ENCODE measurements around the gene GRB2.

- TF ChIP-seq CTCF (IDR thresholded peaks at IDR 0.05), result no peak
- no peak for TF ChIP-seq POLR2AphosphoS5 (IDR thresholded peaks at IDR 0.05)
These were observed 9.5 kb downstream of the GRB2 start for GRCh38 chr17:75396025-75396424.

Data from prostate gland (tissue), 2 donors.